HUES48 (cell line): ENCODE results near the gene SSPN.

ENCODE experiments used
- H3K27ac ChIP-seq: one replicate; pipeline ENCODE4 v1.7.0; 2013; ENCODE audit warnings: low read depth, low read length, inconsistent platforms
- H3K27me3 ChIP-seq: 2 replicates; pipeline ENCODE4 v1.6.1; 2013; ENCODE audit warnings: mild to moderate bottlenecking, low read length; ENCODE audit not compliant: control insufficient read depth, insufficient read depth
- H3K36me3 ChIP-seq: 2 replicates; pipeline ENCODE4 v1.6.1; 2013; ENCODE audit warnings: low read length; ENCODE audit not compliant: control insufficient read depth, insufficient read depth
- H3K4me1 ChIP-seq: 2 replicates; pipeline ENCODE4 v1.6.1; 2013; ENCODE audit warnings: mild to moderate bottlenecking, low read length; ENCODE audit not compliant: control insufficient read depth, insufficient read depth
- H3K4me3 ChIP-seq: 2 replicates; pipeline ENCODE4 v1.5.1; 2013; ENCODE audit warnings: mild to moderate bottlenecking, low read depth, low read length
- H3K9ac ChIP-seq: 2 replicates; pipeline ENCODE4 v1.6.1; 2013; ENCODE audit warnings: mild to moderate bottlenecking, low read depth, low read length, moderate library complexity
- H3K9me3 ChIP-seq: 2 replicates; pipeline ENCODE4 v1.6.1; 2013; ENCODE audit warnings: low read length; ENCODE audit not compliant: control insufficient read depth, insufficient read depth

Gene SSPN

DNA sequence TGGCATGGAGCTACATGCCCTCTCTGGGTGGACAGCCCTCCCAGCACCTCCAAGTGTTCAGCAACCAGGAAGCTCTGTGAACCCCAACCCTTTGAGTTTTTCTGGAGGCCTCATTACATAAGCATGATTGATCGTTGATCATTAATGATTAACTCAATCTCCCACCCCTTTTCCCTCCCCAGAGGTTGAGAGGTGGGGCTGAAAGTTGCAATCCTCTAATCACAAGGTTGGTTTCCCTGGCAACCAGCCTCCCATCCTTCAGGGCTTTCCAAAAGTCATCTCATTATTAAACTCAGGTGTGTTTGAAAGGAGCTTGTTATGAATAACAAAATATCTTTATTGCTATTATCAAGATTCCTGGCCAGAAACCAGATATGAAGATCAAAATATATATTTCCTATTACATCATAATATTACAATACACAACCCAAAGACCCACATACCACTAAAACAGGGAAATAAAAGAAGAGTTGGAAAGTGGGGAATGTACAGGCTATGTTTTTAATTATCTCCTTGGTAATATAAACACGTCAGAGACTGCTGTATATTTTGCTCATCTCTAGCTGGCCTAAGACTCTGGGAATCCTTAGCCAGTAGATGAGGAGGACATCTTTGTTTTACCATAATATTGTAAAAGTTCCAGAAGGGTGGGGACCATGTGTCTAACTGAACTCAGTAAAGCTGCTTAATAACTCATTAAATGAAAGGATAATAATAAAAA lies 73.6 kb downstream of the SSPN start:
- no peaks in the 10 kb centered on the region; the same call in 1 of the 2 replicates for H3K27me3 ChIP-seq
- no peaks in the 10 kb centered on the region for H3K36me3 ChIP-seq
- no peak overlapping the region for H3K4me3 ChIP-seq
- H3K27ac ChIP-seq = no peak overlapping the region
- no peak overlapping the region for H3K9ac ChIP-seq
- no peaks in the 10 kb centered on the region for H3K4me1 ChIP-seq
- no peaks in the 10 kb centered on the region for H3K9me3 ChIP-seq

- no peak overlapping the region for H3K4me3 ChIP-seq
- H3K9me3 ChIP-seq = no peaks in the 10 kb centered on the region
- no peaks in the 10 kb centered on the region for H3K36me3 ChIP-seq
- no peaks in the 10 kb centered on the region; the same call in 1 of the 2 replicates for H3K27me3 ChIP-seq
- H3K4me1 ChIP-seq = peaks cover 5% of the 10 kb centered on the region; the same call in 1 of the 2 replicates
- no peak overlapping the region for H3K9ac ChIP-seq
- no peak overlapping the region for H3K27ac ChIP-seq
These were observed 74.3 kb downstream of the SSPN start for GRCh38 chr12:26269562-26270284.

DNA sequence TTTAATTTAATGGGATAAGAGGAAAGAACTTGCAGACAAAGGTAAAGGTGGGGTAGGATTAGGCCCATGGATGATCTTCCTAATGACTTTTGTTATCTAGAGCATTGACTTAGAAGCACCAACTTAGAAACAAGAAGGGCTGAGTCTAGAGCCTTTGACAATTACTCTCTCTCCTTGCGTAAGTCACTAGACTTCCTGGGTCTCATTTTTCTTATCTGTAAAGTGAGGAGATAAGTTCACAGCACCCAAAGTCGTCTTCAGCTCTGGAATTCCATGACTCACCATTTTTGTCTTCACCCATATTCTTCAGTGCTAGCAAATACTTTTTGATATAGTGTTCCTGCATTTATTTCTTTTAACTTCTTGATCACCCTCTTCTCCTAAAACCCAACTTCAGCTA lies 75.7 kb downstream of the SSPN start:
- no peaks in the 10 kb centered on the region for H3K9me3 ChIP-seq
- peaks cover 7% of the 10 kb centered on the region; the same call in 1 of the 2 replicates for H3K4me1 ChIP-seq
- no peaks in the 10 kb centered on the region; the same call in 1 of the 2 replicates for H3K27me3 ChIP-seq
- H3K9ac ChIP-seq = no peak overlapping the region
- no peak overlapping the region for H3K4me3 ChIP-seq
- H3K36me3 ChIP-seq = no peaks in the 10 kb centered on the region
- no peak overlapping the region for H3K27ac ChIP-seq

DNA sequence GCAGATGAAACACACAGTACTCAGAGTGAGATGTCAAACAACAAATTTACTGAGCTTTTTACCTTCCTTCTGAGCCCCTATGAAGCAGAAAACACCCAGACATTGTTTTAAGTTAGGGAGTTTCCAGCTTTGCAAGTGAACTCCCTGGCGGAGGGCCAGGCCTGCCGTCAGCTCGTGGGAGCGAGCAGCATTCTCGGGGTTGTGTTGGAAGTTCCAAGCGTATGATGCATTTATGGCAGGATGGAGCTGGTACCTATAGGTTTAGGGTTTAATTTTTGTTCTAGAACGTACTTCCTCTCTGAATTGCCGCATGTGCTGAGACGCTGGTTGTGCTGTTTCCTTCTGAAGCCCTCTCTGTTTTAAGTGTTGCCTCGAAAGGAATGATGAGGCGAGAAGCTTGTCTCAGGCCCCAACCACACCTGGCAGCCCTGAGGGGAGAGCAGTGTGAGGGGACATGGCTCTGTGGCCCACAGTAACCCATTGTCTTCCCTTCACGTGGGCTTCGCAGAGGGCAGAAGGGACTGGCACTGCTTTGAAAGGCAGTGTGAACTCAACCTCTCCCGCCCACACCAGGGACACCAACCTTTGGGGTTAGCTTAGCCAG lies 76.6 kb downstream of the SSPN start:
- no peak overlapping the region for H3K27ac ChIP-seq
- H3K9ac ChIP-seq = no peak overlapping the region
- H3K36me3 ChIP-seq = no peaks in the 10 kb centered on the region
- H3K27me3 ChIP-seq = no peaks in the 10 kb centered on the region; the same call in 1 of the 2 replicates
- peaks cover 7% of the 10 kb centered on the region; the same call in 1 of the 2 replicates for H3K4me1 ChIP-seq
- H3K4me3 ChIP-seq = no peak overlapping the region
- H3K9me3 ChIP-seq = no peaks in the 10 kb centered on the region

DNA sequence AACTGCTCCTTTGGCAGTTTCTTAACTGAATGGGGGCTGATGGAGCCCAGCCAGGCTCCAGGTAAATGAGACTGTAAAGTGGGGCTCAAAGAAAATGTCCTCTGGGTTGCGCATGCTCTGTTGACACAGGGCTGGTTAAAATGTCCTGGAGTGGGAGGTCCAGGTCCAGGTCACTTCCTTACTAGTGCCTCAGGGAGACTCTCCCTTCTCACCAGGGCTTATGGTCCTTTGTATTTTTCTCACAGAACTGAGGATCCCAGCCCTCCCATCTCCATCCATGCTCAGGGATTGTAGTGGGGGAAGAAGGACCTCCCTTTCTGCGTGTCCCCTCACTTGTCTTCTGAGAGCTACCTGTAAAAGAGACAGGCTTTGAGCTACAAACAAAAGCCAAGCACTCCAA lies 77.5 kb downstream of the SSPN start:
- H3K4me1 ChIP-seq = peaks cover 7% of the 10 kb centered on the region; the same call in 1 of the 2 replicates
- H3K9ac ChIP-seq = no peak overlapping the region
- no peak overlapping the region for H3K27ac ChIP-seq

DNA sequence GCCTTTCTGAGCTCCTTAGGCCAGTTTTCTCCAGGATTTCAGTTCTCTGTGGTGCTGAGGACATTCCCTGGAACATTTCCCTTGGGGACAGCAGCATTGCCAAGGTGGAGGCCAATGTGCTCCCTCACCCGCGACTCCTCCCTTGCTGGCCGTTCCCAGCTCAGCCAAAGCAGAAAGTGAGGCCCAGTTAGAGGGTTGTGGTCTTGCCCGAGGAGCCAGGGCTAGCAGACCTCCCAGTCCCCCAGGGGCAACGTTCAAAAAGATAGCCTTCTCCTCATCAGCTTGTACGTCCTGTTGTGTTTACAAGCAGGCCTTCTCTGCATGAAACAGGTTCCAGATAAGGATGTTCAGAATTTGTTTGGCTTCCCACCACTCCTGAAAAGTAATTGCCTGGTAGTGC lies 78.4 kb downstream of the SSPN start:
- peaks cover 7% of the 10 kb centered on the region; the same call in 1 of the 2 replicates for H3K4me1 ChIP-seq
- no peaks in the 10 kb centered on the region for H3K9me3 ChIP-seq
- peak overlapping the region; percentile 86 for H3K27ac ChIP-seq
- H3K9ac ChIP-seq = no peak overlapping the region
- H3K27me3 ChIP-seq = no peaks in the 10 kb centered on the region; the same call in 1 of the 2 replicates
- no peaks in the 10 kb centered on the region for H3K36me3 ChIP-seq
- no peak overlapping the region for H3K4me3 ChIP-seq

More for the DNA sequence above, 77.5 kb downstream of the SSPN start:
- H3K4me3 ChIP-seq = no peak overlapping the region
- H3K27me3 ChIP-seq = no peaks in the 10 kb centered on the region; the same call in 1 of the 2 replicates
- H3K9me3 ChIP-seq = no peaks in the 10 kb centered on the region
- H3K36me3 ChIP-seq = no peaks in the 10 kb centered on the region

DNA sequence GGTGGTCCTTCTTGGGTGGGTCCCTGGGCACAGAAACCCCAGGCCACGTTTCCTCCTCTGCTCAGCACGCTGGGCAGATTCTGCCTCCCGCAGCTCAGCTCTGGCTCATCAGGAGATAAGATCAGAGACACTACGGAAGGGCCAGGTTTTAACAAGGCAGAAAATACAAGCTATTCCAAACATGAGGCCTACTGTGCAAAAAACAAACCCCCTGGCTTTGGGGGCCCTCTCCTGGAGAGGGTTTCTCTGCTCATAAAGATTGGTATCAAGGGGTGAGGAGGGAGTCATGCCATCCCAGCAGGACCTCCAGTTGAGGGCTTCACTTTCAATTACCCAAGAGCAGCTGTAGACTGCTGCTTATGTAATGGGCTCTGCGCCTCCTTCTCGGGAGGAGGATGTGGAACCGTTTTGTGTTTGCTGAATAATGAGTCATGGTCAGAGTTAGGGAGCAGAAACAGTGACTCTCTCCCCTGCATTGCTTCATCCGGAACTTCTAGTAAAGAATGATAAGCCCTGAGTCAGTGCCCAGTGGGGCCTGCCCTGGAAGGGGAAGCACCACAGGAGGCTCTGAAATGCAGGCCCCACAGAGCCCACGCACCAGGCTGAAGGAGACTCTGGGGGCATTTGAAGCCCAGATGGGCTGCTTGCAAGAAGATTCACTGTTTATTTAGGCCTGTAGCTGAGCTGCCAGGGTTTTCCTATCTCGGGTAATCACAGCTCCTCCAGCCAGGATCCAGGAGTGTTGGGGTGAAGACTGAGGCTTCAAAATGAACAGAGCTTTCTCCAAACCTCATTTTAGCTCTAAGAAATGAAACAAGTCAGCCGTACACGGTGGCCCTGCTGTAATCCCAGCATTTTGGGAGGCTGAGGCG lies 79.3 kb downstream of the SSPN start:
- no peaks in the 10 kb centered on the region; the same call in 1 of the 2 replicates for H3K27me3 ChIP-seq
- peak overlapping the region; percentile 86 for H3K27ac ChIP-seq
- peaks cover 7% of the 10 kb centered on the region; the same call in 1 of the 2 replicates for H3K4me1 ChIP-seq
- no peaks in the 10 kb centered on the region for H3K9me3 ChIP-seq
- no peaks in the 10 kb centered on the region for H3K36me3 ChIP-seq
- H3K9ac ChIP-seq = no peak overlapping the region
- H3K4me3 ChIP-seq = no peak overlapping the region

- Histone ChIP-seq H3K9ac (no peak overlapping the region), H3K36me3 (no peaks in the 10 kb centered on the region), H3K4me3 (no peak overlapping the region), H3K27ac (peak overlapping the region; percentile 86), H3K4me1 (peaks cover 7% of the 10 kb centered on the region; the same call in 1 of the 2 replicates), H3K27me3 (no peaks in the 10 kb centered on the region; the same call in 1 of the 2 replicates), H3K9me3 (no peaks in the 10 kb centered on the region)
These were observed 80.1 kb downstream of the SSPN start for GRCh38 chr12:26275313-26276131.

DNA sequence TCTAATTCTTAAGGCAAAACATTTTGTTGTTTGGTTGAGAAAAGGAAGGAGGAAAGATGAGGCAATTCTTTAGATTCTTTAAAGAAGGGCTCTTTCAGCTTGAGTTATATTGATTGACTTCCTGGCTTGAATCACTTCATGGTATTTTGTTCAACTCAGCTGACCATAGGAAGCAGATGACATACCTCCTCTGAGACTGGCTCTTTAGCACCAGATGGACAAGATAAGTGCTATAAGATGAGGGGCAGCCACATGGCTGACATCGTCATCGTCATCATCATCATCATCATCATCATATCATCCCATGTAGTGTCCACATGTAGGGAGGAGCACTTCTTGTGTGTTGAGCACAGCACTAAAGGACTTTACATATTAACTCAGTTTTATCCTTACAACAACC lies 81.3 kb downstream of the SSPN start:
- peaks cover 7% of the 10 kb centered on the region; the same call in 1 of the 2 replicates for H3K4me1 ChIP-seq
- H3K9me3 ChIP-seq = no peaks in the 10 kb centered on the region
- H3K27me3 ChIP-seq = no peaks in the 10 kb centered on the region; the same call in 1 of the 2 replicates
- no peaks in the 10 kb centered on the region for H3K36me3 ChIP-seq
- no peak overlapping the region for H3K4me3 ChIP-seq
- no peak overlapping the region for H3K27ac ChIP-seq
- H3K9ac ChIP-seq = no peak overlapping the region
